Transverse colon (tissue), 4 donors: ENCODE measurements around the gene FNDC3B.

Source experiments
- CTCF ChIP-seq, 5 experiments: fragments of 200-600 bp in 3 of 5; fragments of 450-650 bp in 2 of 5; sonication (generic) in 3 of 5; IDR thresholded peaks; 1 replicate in 2 of 5; 2 replicates in 3 of 5; pipeline ENCODE4 v1.5.1; 2016 to 2017; ENCODE audit warnings: antibody characterized with exemption in 5 of 5, inconsistent platforms in 3 of 5, mild to moderate bottlenecking in 2 of 5, moderate library complexity in 1 of 5
- EP300 ChIP-seq: sonication (generic); formaldehyde crosslinking; IDR thresholded peaks from one replicate; pipeline ENCODE4 v1.6.1; 2017; ENCODE audit warnings: antibody characterized with exemption, low read depth
- POLR2A ChIP-seq: fragments of 450-650 bp; IDR thresholded peaks from one replicate; pipeline ENCODE4 v1.6.1; 2016; ENCODE audit warnings: antibody characterized with exemption, mild to moderate bottlenecking, moderate library complexity
- POLR2AphosphoS5 ChIP-seq, 3 donors: sonication (generic); formaldehyde crosslinking; IDR thresholded peaks; one replicate each; pipeline ENCODE4 v1.6.1; 2016; ENCODE audit warnings: antibody characterized with exemption in 3 of 3

GRCh38 chr3:172441581-172441980 lies 402.2 kb downstream of the FNDC3B start:
- TF ChIP-seq CTCF (IDR thresholded peaks at IDR 0.05), result no peak
- TF ChIP-seq POLR2A, result no peak
- TF ChIP-seq POLR2AphosphoS5 (IDR thresholded peaks at IDR 0.05), result no peak
- no peak for TF ChIP-seq EP300
